Measurements from ENCODE around the gene PBX3. TPM values are rescaled to one million over a fixed set of nuclear protein-coding genes. Genes with fewer than 3 reads are reported as not detected.

PBX3 gene
- total RNA-seq, 1 donor from 2014 or later, result 74.2 TPM

- DNase-seq (ENCODE audit: low spot score in 2 of 2, unreplicated experiment in 2 of 2), result no peak
- peaks cover 9% of the 10 kb centered on the region for H3K9me3 Mint-ChIP-seq
- no peak overlapping the region for H3K27ac Mint-ChIP-seq
- H3K27me3 Mint-ChIP-seq (ENCODE audit: low read depth), result no peaks in the 10 kb centered on the region
- H3K4me3 Mint-ChIP-seq, result no peak overlapping the region
- H3K4me1 Mint-ChIP-seq, result peaks cover 21% of the 10 kb centered on the region
- TF ChIP-seq CTCF (IDR thresholded peaks at IDR 0.05; ENCODE audit: unreplicated experiment), result no peak
- no peaks in the 10 kb centered on the region for H3K36me3 Mint-ChIP-seq
Observed at GRCh38 chr9:125851979-125852378, 104.8 kb downstream of the PBX3 start.

GRCh38 chr9:125852386-125852785, 105.2 kb downstream of the PBX3 start:
- H3K9me3 Mint-ChIP-seq, result peaks cover 9% of the 10 kb centered on the region
- DNase-seq (ENCODE audit: low spot score in 2 of 2, unreplicated experiment in 2 of 2), result no peak
- H3K27me3 Mint-ChIP-seq (ENCODE audit: low read depth), result no peaks in the 10 kb centered on the region
- H3K27ac Mint-ChIP-seq, result no peak overlapping the region
- H3K4me1 Mint-ChIP-seq, result peaks cover 22% of the 10 kb centered on the region
- no peak overlapping the region for H3K4me3 Mint-ChIP-seq
- no peak for TF ChIP-seq CTCF (IDR thresholded peaks at IDR 0.05; ENCODE audit: unreplicated experiment)
- no peaks in the 10 kb centered on the region for H3K36me3 Mint-ChIP-seq

- H3K27ac Mint-ChIP-seq, result peak overlapping the region; percentile 60
- no peak overlapping the region for H3K4me3 Mint-ChIP-seq
- H3K9me3 Mint-ChIP-seq, result no peaks in the 10 kb centered on the region
- H3K36me3 Mint-ChIP-seq, result no peaks in the 10 kb centered on the region
- H3K27me3 Mint-ChIP-seq (ENCODE audit: low read depth), result no peaks in the 10 kb centered on the region
- peaks cover 22% of the 10 kb centered on the region for H3K4me1 Mint-ChIP-seq
- TF ChIP-seq CTCF (IDR thresholded peaks at IDR 0.05; ENCODE audit: unreplicated experiment), result no peak
- no peak for DNase-seq (ENCODE audit: low spot score in 2 of 2, unreplicated experiment in 2 of 2)
Observed at GRCh38 chr9:125854553-125855275, 107.5 kb downstream of the PBX3 start.

- no peak for DNase-seq (ENCODE audit: low spot score in 2 of 2, unreplicated experiment in 2 of 2)
- no peak overlapping the region for H3K4me3 Mint-ChIP-seq
- H3K4me1 Mint-ChIP-seq, result peaks cover 14% of the 10 kb centered on the region
- H3K9me3 Mint-ChIP-seq, result peaks cover 1% of the 10 kb centered on the region
- H3K27ac Mint-ChIP-seq, result no peak overlapping the region
- no peak for TF ChIP-seq CTCF (IDR thresholded peaks at IDR 0.05; ENCODE audit: unreplicated experiment)
- H3K27me3 Mint-ChIP-seq (ENCODE audit: low read depth), result no peaks in the 10 kb centered on the region
- H3K36me3 Mint-ChIP-seq, result peaks cover 4% of the 10 kb centered on the region
Observed at GRCh38 chr9:125856331-125856730, 109.2 kb downstream of the PBX3 start.

GRCh38 chr9:125861405-125862058, 114.4 kb downstream of the PBX3 start:
- TF ChIP-seq CTCF (IDR thresholded peaks at IDR 0.05; ENCODE audit: unreplicated experiment), result no peak
- Mint-ChIP-seq H3K4me1 (peaks cover 2% of the 10 kb centered on the region), H3K4me3 (no peak overlapping the region), H3K27me3 (ENCODE audit: low read depth) (no peaks in the 10 kb centered on the region), H3K36me3 (peaks cover 9% of the 10 kb centered on the region), H3K9me3 (peaks cover 10% of the 10 kb centered on the region), H3K27ac (no peak overlapping the region)
- DNase-seq (ENCODE audit: low spot score in 2 of 2, unreplicated experiment in 2 of 2), result no peak

All from mesothelial cell of epicardium (in vitro differentiated cells).